ENCODE data around the gene SRI.

DNA sequence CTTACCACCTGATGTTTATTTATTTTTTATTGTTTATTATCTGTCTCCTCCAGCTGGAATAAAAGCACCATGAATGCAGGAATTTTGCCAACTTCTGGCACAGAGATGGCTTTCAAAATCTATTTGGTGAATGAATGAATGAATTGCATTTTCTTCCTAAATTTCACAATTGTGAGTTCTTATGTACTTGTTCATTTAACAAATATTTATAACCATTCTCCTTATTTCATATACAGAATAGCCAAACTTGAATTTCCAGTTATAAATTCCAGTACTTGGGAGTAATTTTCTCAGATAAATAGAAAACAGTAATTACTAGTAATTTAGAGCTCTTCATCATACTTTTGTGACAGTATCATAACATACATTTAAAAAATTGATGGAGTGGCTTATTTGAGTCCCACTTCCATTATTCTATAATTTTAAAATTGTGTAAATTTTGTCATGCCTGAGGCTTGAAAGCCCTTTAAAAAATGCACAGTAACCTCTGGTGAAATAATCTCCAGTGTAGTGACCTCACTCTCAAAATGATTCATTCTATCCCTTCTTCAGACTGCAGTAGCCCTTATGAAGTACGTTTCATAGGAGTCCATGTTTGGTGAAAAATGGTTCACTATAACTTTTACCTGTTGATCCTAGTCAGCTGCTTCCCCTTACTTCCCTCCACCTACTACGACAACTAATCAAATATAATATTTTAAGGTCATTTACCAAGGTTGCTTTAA, 40.0 kb upstream of the SRI start:
- TF ChIP-seq, protein P1, sequence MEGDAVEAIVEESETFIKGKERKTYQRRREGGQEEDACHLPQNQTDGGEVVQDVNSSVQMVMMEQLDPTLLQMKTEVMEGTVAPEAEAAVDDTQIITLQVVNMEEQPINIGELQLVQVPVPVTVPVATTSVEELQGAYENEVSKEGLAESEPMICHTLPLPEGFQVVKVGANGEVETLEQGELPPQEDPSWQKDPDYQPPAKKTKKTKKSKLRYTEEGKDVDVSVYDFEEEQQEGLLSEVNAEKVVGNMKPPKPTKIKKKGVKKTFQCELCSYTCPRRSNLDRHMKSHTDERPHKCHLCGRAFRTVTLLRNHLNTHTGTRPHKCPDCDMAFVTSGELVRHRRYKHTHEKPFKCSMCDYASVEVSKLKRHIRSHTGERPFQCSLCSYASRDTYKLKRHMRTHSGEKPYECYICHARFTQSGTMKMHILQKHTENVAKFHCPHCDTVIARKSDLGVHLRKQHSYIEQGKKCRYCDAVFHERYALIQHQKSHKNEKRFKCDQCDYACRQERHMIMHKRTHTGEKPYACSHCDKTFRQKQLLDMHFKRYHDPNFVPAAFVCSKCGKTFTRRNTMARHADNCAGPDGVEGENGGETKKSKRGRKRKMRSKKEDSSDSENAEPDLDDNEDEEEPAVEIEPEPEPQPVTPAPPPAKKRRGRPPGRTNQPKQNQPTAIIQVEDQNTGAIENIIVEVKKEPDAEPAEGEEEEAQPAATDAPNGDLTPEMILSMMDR (IDR thresholded peaks at IDR 0.05 in 4 of 5, conservative IDR thresholded peaks at IDR 0.05 in 1 of 5): no peak
- TF ChIP-seq POLR2A (IDR thresholded peaks at IDR 0.05): no peak

Data from gastrocnemius medialis (tissue), 4 donors.